Measurements from ENCODE around the gene CDSN.

CDSN gene

DNA sequence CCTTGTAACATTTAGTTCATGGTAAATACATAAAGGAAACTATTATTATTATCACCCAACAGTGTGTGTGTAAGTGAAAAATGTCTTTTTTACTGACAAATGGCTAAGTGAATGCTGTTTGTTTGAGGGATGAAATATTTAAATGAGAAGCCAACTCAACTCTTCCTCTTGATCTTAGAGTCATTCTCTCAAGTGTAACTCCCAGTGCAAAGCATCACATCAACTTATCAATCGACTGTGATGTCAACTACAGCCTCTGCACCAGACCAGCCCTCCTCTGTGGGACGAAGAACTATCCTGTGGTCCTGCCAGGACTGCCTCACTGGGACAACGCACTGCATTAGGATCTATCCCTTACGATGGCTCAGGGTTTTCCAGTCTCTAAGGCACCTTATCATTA, 13.2 kb downstream of the CDSN start:
- TF ChIP-seq, protein P1, sequence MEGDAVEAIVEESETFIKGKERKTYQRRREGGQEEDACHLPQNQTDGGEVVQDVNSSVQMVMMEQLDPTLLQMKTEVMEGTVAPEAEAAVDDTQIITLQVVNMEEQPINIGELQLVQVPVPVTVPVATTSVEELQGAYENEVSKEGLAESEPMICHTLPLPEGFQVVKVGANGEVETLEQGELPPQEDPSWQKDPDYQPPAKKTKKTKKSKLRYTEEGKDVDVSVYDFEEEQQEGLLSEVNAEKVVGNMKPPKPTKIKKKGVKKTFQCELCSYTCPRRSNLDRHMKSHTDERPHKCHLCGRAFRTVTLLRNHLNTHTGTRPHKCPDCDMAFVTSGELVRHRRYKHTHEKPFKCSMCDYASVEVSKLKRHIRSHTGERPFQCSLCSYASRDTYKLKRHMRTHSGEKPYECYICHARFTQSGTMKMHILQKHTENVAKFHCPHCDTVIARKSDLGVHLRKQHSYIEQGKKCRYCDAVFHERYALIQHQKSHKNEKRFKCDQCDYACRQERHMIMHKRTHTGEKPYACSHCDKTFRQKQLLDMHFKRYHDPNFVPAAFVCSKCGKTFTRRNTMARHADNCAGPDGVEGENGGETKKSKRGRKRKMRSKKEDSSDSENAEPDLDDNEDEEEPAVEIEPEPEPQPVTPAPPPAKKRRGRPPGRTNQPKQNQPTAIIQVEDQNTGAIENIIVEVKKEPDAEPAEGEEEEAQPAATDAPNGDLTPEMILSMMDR (IDR thresholded peaks at IDR 0.05; ENCODE audit: low read depth, low read length, missing control alignments): no peak
- DNase-seq (ENCODE audit: low read depth): no peak
- no peak overlapping the region for H3K4me3 ChIP-seq (ENCODE audit: low read depth, low read length)

DNA sequence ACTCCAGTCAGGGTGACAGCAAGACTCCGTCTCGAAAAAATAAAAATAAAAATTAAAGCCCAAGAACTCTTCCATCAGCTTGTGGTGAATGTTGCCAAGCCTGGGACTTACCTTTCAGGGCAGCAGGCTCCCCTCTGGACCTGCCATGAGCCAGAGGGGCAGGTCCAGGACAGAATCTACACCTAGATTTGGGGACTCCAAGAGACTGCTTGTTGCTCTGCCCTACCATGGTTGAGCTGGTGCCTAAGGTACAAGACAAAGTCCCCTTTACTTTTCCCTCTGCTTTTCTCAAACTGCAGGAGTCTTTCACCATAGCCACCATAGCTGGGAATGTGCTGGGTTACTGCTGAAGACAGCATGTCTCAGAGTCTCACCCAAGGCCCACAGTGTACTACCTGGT, 17.1 kb downstream of the CDSN start:
- no peak for DNase-seq (ENCODE audit: low read depth)
- no peak overlapping the region for H3K4me3 ChIP-seq (ENCODE audit: low read depth, low read length)
- TF ChIP-seq, protein P1 (IDR thresholded peaks at IDR 0.05; ENCODE audit: low read depth, low read length, missing control alignments): no peak

DNA sequence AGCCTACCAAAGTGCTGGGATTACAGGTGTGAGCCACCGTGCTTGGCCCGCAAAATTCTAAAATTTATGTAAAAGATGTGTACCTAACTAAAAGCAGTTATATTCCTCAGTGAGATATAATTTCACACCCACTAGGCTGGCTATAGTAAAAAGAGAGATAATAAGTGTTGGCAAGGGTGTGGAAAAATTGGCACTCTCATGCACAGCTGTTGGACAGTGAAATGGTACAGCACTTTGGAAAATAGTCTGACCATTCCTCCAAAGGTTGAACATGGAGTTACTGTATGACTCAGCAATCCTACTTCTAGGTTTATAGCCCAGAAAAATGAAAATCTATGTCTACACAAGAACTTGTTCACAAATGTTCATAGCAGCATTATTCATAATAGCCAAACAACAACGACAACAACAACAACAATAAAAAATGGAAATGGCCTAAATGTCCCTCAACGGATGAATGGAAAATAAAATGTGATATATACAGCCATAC, 21.8 kb downstream of the CDSN start:
- H3K4me3 ChIP-seq (ENCODE audit: low read depth, low read length): no peak overlapping the region
- no peak for DNase-seq (ENCODE audit: low read depth)
- TF ChIP-seq, protein P1 (IDR thresholded peaks at IDR 0.05; ENCODE audit: low read depth, low read length, missing control alignments): no peak

DNA sequence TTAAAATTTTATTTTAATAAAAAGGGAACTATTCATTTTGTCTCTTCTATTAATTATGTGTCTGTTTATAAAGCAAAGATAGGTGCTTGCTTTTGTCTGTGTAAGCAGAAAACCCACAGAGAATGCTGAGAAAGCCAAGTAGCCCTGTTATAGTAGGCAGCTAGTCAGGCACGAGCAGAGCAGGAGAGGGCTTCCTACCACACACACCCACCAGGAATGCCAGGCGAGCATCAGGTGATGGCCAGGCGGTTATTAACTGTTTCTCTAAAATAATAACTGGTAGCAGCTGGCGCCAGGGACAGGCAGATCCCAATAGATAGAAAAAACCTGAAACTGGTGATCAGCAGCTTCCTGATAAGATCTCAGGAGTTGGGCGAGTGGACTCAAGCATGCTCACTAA, 23.6 kb downstream of the CDSN start:
- no peak overlapping the region for H3K4me3 ChIP-seq (ENCODE audit: low read depth, low read length)
- TF ChIP-seq, protein P1 (IDR thresholded peaks at IDR 0.05; ENCODE audit: low read depth, low read length, missing control alignments): no peak
- no peak for DNase-seq (ENCODE audit: low read depth)

DNA sequence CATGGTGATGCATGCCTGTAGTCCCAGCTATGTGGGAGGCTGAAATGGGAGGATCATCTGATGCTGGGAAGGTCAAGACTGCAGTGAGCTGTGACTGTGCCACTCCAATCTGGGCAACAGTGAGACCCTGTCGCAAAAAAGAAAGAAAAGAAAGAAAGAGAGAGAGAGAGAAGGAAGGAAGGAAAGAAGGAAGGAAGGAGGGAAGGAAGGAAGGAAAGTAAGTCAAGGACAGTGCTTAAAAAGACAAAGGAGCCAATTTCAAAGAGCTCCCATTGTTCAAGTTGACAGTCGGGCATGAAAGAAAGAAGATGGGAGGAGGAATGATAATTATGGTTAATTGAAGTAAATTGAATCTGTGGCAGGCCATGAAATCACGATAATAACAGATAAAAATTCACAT, 24.0 kb downstream of the CDSN start:
- no peak for DNase-seq (ENCODE audit: low read depth)
- H3K4me3 ChIP-seq (ENCODE audit: low read depth, low read length): no peak overlapping the region
- TF ChIP-seq, protein P1 (IDR thresholded peaks at IDR 0.05; ENCODE audit: low read depth, low read length, missing control alignments): no peak

DNA sequence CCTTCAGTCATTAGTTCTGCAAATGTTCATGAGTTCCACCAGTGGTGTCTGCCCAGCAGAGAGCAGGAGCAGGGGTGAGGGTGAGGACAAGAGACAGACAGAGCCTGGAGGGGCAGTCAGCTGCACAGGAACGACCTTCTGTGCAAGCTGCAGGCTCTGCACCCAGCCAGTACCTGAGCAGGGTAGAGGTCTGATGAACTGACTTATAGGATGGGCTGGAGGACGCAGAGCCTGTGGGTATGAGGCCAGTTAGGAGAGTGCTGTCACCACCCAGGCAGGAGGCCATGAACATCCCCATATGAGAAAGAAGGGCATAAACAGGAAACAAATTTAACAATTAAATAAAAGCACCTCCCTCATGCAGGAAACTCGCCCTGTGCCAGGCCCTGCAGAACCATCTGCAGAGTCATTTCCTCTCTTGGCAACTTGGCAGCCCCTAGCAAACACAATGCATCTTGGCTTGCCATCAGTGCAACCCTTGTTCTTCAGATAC, 25.8 kb downstream of the CDSN start:
- DNase-seq (ENCODE audit: low read depth): no peak
- no peak overlapping the region for H3K4me3 ChIP-seq (ENCODE audit: low read depth, low read length)
- TF ChIP-seq, protein P1 (IDR thresholded peaks at IDR 0.05; ENCODE audit: low read depth, low read length, missing control alignments): no peak

DNA sequence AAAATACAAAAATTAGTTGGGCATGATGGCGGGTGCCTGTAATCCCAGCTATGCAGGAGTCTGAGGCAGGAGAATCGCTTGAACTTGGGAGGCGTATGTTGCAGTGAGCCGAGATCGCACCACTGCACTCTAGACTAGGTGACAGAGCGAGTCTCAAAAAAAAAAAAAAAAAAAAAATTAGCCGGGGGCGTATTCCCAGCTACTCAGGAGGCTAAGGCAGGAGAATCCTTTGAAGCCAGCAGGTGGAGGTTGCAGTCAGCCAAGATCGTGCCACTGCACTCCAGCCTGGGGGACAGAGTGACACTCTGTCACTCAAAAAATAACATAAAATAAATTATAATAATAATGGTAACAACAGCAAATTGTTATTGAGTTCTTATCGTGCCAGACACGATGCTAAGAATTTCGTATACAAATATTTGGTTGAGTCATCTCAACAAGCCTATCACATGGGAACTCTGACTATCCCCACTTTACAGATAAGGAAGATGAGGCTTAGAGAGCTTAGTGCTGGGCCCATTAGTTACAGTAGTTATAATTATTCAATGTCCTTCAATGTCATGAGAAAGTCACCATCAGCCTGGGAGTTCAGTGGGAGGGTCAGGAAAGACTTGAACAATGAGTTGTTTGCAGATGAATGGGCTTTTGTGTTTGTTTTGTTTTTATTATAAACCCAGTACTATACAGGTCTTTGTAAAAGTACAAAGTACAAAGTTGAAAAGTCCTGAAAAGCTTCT, 27.3 kb downstream of the CDSN start:
- DNase-seq (ENCODE audit: low read depth): no peak
- no peak overlapping the region for H3K4me3 ChIP-seq (ENCODE audit: low read depth, low read length)
- TF ChIP-seq, protein P1 (IDR thresholded peaks at IDR 0.05; ENCODE audit: low read depth, low read length, missing control alignments): no peak
